Liver (tissue), 9 donors: ENCODE data around the gene CARD19. TPM values are rescaled to one million over a fixed set of nuclear protein-coding genes. Genes with fewer than 3 reads are reported as not detected.

Source experiments
- DNase-seq: peaks from one replicate; pipeline ENCODE4 v3.0.0-alpha.2; 2017; ENCODE audit warnings: low spot score
- H3K27ac ChIP-seq, 2 donors: one replicate each; pipeline ENCODE4 v1.7.0; 2013; ENCODE audit warnings: inconsistent platforms in 2 of 2, low read length in 2 of 2, control low read depth in 1 of 2, low read depth in 1 of 2, mild to moderate bottlenecking in 1 of 2
- H3K27me3 ChIP-seq, 4 donors: one replicate each; pipeline versions ENCODE4 v1.6.1 to v1.7.0; 2013; ENCODE audit warnings: low read length in 3 of 4, inconsistent platforms in 1 of 4, mild to moderate bottlenecking in 1 of 4, moderate library complexity in 1 of 4; ENCODE audit not compliant: control insufficient read depth in 4 of 4, insufficient read depth in 4 of 4
- H3K36me3 ChIP-seq, 4 donors: one replicate each; pipeline versions ENCODE4 v1.6.1 to v1.7.0; 2013; ENCODE audit warnings: low read length in 3 of 4, mild to moderate bottlenecking in 3 of 4, low read depth in 1 of 4, moderate library complexity in 1 of 4; ENCODE audit not compliant: control insufficient read depth in 4 of 4, insufficient read depth in 3 of 4
- H3K4me1 ChIP-seq, 4 donors: one replicate each; pipeline versions ENCODE4 v1.6.1 to v1.7.0; 2013; ENCODE audit warnings: low read length in 3 of 4, mild to moderate bottlenecking in 3 of 4, moderate library complexity in 1 of 4; ENCODE audit not compliant: control insufficient read depth in 4 of 4, insufficient read depth in 4 of 4
- H3K4me3 ChIP-seq, 3 donors: one replicate each; pipeline versions ENCODE4 v1.6.1 to v1.7.0; 2013; ENCODE audit warnings: low read length in 3 of 3, control low read depth in 1 of 3, low read depth in 1 of 3, mild to moderate bottlenecking in 1 of 3
- H3K9ac ChIP-seq, 2 donors: one replicate each; pipeline ENCODE4 v1.7.0; 2013; ENCODE audit warnings: low read length in 2 of 2, mild to moderate bottlenecking in 2 of 2, moderate library complexity in 2 of 2, control low read depth in 1 of 2, low read depth in 1 of 2
- H3K9me3 ChIP-seq, 4 donors: one replicate each; pipeline versions ENCODE4 v1.6.1 to v1.7.0; 2013; ENCODE audit warnings: low read length in 3 of 4; ENCODE audit not compliant: control insufficient read depth in 4 of 4
- EGR1 ChIP-seq, 2 donors: IDR thresholded peaks; 2 replicates each; pipeline ENCODE4 v1.6.1; 2016 to 2018; ENCODE audit warnings: antibody characterized with exemption in 2 of 2, low read depth in 2 of 2
- FOXA1 ChIP-seq: IDR thresholded peaks from 2 replicates; pipeline ENCODE4 v1.6.1; 2016; ENCODE audit warnings: antibody characterized with exemption
- FOXA2 ChIP-seq: IDR thresholded peaks from 2 replicates; pipeline ENCODE4 v1.6.1; 2016; ENCODE audit warnings: antibody characterized with exemption
- GABPA ChIP-seq, 2 donors: IDR thresholded peaks in 1 of 2; conservative IDR thresholded peaks in 1 of 2; 2 replicates each; pipeline ENCODE4 v1.6.1; 2016; ENCODE audit warnings: antibody characterized with exemption in 2 of 2, mild to moderate bottlenecking in 1 of 2, moderate library complexity in 1 of 2
- HNF4A ChIP-seq, 2 donors: conservative IDR thresholded peaks; 2 replicates each; pipeline ENCODE4 v1.6.1; 2016; ENCODE audit warnings: antibody characterized with exemption in 2 of 2, mild to moderate bottlenecking in 2 of 2
- HNF4G ChIP-seq: IDR thresholded peaks from 2 replicates; pipeline ENCODE4 v1.6.1; 2016; ENCODE audit warnings: antibody characterized with exemption
- JUND ChIP-seq, 2 donors: IDR thresholded peaks; 2 replicates each; pipeline ENCODE4 v1.6.1; 2016; ENCODE audit warnings: antibody characterized with exemption in 2 of 2
- NR2F2 ChIP-seq: IDR thresholded peaks from 2 replicates; pipeline ENCODE4 v1.6.1; 2016; ENCODE audit warnings: antibody characterized with exemption
- RAD21 ChIP-seq, 2 donors: IDR thresholded peaks; 2 replicates each; pipeline ENCODE4 v1.6.1; 2016; ENCODE audit warnings: antibody characterized with exemption in 2 of 2, mild to moderate bottlenecking in 2 of 2
- RXRA ChIP-seq, 2 donors: IDR thresholded peaks; 2 replicates each; pipeline ENCODE4 v1.6.1; 2017 to 2018; ENCODE audit warnings: antibody characterized with exemption in 2 of 2, mild to moderate bottlenecking in 1 of 2
- SP1 ChIP-seq: IDR thresholded peaks from 2 replicates; pipeline ENCODE4 v1.6.1; 2018; ENCODE audit warnings: antibody characterized with exemption, mild to moderate bottlenecking
- TAF1 ChIP-seq: conservative IDR thresholded peaks from 2 replicates; pipeline ENCODE4 v1.6.1; 2016; ENCODE audit warnings: antibody characterized with exemption, mild to moderate bottlenecking
- YY1 ChIP-seq: IDR thresholded peaks from 2 replicates; pipeline ENCODE4 v1.6.1; 2016; ENCODE audit warnings: antibody characterized with exemption, mild to moderate bottlenecking
- WGBS: extraction: QIAGEN DNeasy Blood & Tissue Kit; methylation state at CpG from one replicate; pipeline ENCODE4 v1.1.7; 2013; 5-methylcytosine and 5-hydroxymethylcytosine counted together
- polyA plus RNA-seq, 2 donors: library from polyadenylated mRNA; stranded (reverse) in 1 of 2; unstranded in 1 of 2; fragments of 200-250 nt in 1 of 2; fragments of >200 nt in 1 of 2; fragmentation: Nextera tagmentation in 1 of 2; extraction: Ambion mirVana in 1 of 2; gene quantifications; one replicate each; pipeline versions ENCODE4 v1.2.1 to v1.2.3, GENCODE V29; 2013 to 2015
- total RNA-seq, 2 donors: library from RNA; depleted of rRNA; stranded (reverse); fragments of >200 nt; gene quantifications; one replicate each; pipeline ENCODE4 v1.2.3, GENCODE V29; 2014
- TF ChIP-seq, protein P1 (sequence below): IDR thresholded peaks from 2 replicates; pipeline ENCODE4 v1.6.1; 2016; ENCODE audit warnings: antibody characterized with exemption, mild to moderate bottlenecking
- TF ChIP-seq, protein P2 (sequence below): IDR thresholded peaks from 2 replicates; pipeline ENCODE4 v1.6.1; 2016; ENCODE audit warnings: antibody characterized with exemption
- TF ChIP-seq, protein P3 (sequence below): IDR thresholded peaks from 2 replicates; pipeline ENCODE4 v1.6.1; 2016; ENCODE audit warnings: antibody characterized with exemption
- TF ChIP-seq, protein P4 (sequence below): IDR thresholded peaks from 2 replicates; pipeline ENCODE4 v1.6.1; 2016; ENCODE audit warnings: antibody characterized with exemption
- TF ChIP-seq, protein P5 (sequence below): fragments of 150-350 bp; IDR thresholded peaks from 2 replicates; pipeline ENCODE4 v1.5.1; 2017; ENCODE audit warnings: improper control_type of control experiment, low read depth, low read length; ENCODE audit not compliant: missing input control
- donor health status: healthy.
- donor health status: healthy.
- donor health status: healthy.
- donor health status: healthy.
- donor health status: healthy.

The CARD19 gene
- total and polyA plus RNA-seq, 4 donors, result 13.0 to 18.2 (median 16.3) TPM

DNA sequence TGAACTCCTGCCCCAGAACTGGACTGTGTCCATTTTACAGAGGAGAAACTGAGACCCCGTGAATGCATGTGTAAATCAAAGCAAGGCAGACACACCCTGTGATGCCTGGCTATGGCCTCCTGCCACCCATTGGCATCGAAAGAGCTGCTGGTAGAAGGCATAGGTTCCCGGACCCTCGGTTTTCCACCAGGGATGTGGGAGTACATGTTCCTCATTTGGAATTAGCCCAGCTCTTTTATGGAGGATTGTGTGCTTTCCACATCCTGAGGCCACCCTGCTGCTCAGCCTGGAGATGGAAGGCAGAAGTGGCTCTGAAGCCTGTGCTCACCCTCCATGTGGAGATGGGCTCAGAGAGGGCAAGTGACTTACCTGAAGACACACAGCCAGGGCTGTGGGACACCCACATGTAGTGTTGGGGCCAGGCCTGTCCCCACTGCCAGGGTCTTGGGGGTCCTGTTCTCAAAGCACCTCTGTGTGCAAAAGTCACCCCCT, 34.7 kb upstream of the CARD19 start:
- TF ChIP-seq HNF4G, result no peak
- no peak for TF ChIP-seq NR2F2
- TF ChIP-seq YY1, result no peak
- TF ChIP-seq GABPA (IDR thresholded peaks at IDR 0.05 in 1 of 2, conservative IDR thresholded peaks at IDR 0.05 in 1 of 2), result no peak
- TF ChIP-seq TAF1, result no peak
- TF ChIP-seq, protein P1, sequence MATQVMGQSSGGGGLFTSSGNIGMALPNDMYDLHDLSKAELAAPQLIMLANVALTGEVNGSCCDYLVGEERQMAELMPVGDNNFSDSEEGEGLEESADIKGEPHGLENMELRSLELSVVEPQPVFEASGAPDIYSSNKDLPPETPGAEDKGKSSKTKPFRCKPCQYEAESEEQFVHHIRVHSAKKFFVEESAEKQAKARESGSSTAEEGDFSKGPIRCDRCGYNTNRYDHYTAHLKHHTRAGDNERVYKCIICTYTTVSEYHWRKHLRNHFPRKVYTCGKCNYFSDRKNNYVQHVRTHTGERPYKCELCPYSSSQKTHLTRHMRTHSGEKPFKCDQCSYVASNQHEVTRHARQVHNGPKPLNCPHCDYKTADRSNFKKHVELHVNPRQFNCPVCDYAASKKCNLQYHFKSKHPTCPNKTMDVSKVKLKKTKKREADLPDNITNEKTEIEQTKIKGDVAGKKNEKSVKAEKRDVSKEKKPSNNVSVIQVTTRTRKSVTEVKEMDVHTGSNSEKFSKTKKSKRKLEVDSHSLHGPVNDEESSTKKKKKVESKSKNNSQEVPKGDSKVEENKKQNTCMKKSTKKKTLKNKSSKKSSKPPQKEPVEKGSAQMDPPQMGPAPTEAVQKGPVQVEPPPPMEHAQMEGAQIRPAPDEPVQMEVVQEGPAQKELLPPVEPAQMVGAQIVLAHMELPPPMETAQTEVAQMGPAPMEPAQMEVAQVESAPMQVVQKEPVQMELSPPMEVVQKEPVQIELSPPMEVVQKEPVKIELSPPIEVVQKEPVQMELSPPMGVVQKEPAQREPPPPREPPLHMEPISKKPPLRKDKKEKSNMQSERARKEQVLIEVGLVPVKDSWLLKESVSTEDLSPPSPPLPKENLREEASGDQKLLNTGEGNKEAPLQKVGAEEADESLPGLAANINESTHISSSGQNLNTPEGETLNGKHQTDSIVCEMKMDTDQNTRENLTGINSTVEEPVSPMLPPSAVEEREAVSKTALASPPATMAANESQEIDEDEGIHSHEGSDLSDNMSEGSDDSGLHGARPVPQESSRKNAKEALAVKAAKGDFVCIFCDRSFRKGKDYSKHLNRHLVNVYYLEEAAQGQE, result no peak
- TF ChIP-seq SP1, result no peak
- no peak for TF ChIP-seq RXRA (IDR thresholded peaks at IDR 0.05)
- TF ChIP-seq JUND (IDR thresholded peaks at IDR 0.05), result no peak
- no peak for TF ChIP-seq HNF4A (conservative IDR thresholded peaks at IDR 0.05)
- WGBS, result 60% methylated on average over 4 of the region's 4 CpGs
- no peak overlapping the region for H3K4me3 ChIP-seq

DNA sequence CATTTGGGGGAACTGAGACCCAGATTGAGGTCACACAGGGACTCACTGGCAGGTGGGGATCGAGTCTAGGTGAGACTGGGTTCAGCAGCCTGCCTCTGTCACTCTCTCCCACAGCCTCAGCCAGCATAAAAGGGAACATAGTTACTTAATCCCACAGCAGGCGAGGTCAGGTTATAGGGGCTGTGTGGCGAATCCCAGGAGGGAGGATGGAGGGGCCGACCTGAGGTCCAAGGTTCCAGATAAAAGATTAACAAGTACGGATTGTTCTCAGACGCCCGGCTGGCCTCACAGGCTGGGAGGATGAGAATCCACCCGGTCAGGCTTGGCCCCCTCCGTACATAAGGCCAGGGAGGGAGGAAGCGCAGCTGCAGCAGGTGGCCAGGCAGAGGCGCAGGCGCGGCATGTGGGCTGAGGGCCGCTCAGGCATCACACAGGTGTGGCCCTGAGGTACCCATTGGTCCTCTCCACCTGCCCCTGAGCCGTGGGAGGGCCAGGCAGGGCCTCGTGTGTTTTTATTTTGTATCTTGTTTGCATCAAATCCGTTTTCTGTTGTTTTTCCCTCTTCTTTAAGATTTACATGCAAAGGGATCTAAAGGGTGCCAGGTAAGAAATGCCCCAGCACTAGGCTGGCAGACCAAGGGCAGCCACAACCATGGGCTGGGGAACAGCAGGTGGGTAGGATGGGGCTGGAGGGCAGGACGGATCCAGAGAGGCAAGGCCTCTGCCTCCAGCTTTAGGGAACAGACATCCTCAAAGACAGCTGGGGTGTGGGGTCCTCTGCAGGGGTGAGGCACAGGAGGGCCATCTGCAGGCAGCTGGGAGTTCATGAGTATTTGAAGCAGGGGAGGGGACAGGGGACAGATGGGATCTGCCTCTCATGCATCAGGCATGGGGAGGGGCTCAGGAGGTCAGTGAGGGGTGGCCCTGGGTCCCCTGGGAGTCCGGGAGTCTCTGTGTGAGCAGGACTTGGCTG, 33.9 kb upstream of the CARD19 start:
- DNase-seq, result peak; percentile 57
- peak; percentile 91 to 93 for TF ChIP-seq RXRA (IDR thresholded peaks at IDR 0.05)
- no peak for TF ChIP-seq YY1
- peak; percentile 62 for TF ChIP-seq NR2F2
- TF ChIP-seq, protein P1, result no peak
- TF ChIP-seq FOXA1, result peak; percentile 5
- no peak for TF ChIP-seq TAF1
- TF ChIP-seq SP1, result peak; percentile 95
- TF ChIP-seq EGR1 (IDR thresholded peaks at IDR 0.05; ENCODE audit: low read depth in 2 of 2), result no peak
- TF ChIP-seq HNF4A (conservative IDR thresholded peaks at IDR 0.05), result peak; percentile 94 to 97
- TF ChIP-seq, protein P2, sequence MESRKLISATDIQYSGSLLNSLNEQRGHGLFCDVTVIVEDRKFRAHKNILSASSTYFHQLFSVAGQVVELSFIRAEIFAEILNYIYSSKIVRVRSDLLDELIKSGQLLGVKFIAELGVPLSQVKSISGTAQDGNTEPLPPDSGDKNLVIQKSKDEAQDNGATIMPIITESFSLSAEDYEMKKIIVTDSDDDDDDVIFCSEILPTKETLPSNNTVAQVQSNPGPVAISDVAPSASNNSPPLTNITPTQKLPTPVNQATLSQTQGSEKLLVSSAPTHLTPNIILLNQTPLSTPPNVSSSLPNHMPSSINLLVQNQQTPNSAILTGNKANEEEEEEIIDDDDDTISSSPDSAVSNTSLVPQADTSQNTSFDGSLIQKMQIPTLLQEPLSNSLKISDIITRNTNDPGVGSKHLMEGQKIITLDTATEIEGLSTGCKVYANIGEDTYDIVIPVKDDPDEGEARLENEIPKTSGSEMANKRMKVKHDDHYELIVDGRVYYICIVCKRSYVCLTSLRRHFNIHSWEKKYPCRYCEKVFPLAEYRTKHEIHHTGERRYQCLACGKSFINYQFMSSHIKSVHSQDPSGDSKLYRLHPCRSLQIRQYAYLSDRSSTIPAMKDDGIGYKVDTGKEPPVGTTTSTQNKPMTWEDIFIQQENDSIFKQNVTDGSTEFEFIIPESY, result no peak
- TF ChIP-seq, protein P3, sequence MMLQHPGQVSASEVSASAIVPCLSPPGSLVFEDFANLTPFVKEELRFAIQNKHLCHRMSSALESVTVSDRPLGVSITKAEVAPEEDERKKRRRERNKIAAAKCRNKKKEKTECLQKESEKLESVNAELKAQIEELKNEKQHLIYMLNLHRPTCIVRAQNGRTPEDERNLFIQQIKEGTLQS, result no peak
- peak; percentile 89 for TF ChIP-seq HNF4G
- peak; percentile 16 for TF ChIP-seq FOXA2
- TF ChIP-seq, protein P4, sequence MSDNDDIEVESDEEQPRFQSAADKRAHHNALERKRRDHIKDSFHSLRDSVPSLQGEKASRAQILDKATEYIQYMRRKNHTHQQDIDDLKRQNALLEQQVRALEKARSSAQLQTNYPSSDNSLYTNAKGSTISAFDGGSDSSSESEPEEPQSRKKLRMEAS, result peak; percentile 49
- peak in 1 of 2 donors; percentile 35 for TF ChIP-seq JUND (IDR thresholded peaks at IDR 0.05)
- peak; percentile 37 to 65 for TF ChIP-seq RAD21 (IDR thresholded peaks at IDR 0.05)
- TF ChIP-seq GABPA (IDR thresholded peaks at IDR 0.05 in 1 of 2, conservative IDR thresholded peaks at IDR 0.05 in 1 of 2), result peak in 1 of 2 donors; percentile 23
- TF ChIP-seq, protein P5, sequence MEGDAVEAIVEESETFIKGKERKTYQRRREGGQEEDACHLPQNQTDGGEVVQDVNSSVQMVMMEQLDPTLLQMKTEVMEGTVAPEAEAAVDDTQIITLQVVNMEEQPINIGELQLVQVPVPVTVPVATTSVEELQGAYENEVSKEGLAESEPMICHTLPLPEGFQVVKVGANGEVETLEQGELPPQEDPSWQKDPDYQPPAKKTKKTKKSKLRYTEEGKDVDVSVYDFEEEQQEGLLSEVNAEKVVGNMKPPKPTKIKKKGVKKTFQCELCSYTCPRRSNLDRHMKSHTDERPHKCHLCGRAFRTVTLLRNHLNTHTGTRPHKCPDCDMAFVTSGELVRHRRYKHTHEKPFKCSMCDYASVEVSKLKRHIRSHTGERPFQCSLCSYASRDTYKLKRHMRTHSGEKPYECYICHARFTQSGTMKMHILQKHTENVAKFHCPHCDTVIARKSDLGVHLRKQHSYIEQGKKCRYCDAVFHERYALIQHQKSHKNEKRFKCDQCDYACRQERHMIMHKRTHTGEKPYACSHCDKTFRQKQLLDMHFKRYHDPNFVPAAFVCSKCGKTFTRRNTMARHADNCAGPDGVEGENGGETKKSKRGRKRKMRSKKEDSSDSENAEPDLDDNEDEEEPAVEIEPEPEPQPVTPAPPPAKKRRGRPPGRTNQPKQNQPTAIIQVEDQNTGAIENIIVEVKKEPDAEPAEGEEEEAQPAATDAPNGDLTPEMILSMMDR, result no peak
- H3K36me3 ChIP-seq, result no peaks in the 10 kb centered on the region
- H3K9ac ChIP-seq, result peak overlapping the region in 1 of 2 donors; percentile 3
- H3K27me3 ChIP-seq, result no peaks in the 10 kb centered on the region
- peak overlapping the region; percentile 5 to 48 for H3K27ac ChIP-seq
- no peaks in the 10 kb centered on the region for H3K9me3 ChIP-seq
- WGBS, result 34% methylated on average over 19 of the region's 19 CpGs
- no peak overlapping the region for H3K4me3 ChIP-seq
- peaks cover 9 to 40% (median 30%) of the 10 kb centered on the region in 4 donors for H3K4me1 ChIP-seq

More for the DNA sequence above, 34.7 kb upstream of the CARD19 start:
- Histone ChIP-seq H3K36me3 (no peaks in the 10 kb centered on the region), H3K9ac (peak overlapping the region in 1 of 2 donors; percentile 3), H3K9me3 (no peaks in the 10 kb centered on the region), H3K27me3 (no peaks in the 10 kb centered on the region), H3K4me1 (peaks cover 9 to 40% (median 30%) of the 10 kb centered on the region in 4 donors), H3K27ac (peak overlapping the region; percentile 5 to 48)
- no peak for DNase-seq
